ENCODE results near the gene HUS1.

DNA sequence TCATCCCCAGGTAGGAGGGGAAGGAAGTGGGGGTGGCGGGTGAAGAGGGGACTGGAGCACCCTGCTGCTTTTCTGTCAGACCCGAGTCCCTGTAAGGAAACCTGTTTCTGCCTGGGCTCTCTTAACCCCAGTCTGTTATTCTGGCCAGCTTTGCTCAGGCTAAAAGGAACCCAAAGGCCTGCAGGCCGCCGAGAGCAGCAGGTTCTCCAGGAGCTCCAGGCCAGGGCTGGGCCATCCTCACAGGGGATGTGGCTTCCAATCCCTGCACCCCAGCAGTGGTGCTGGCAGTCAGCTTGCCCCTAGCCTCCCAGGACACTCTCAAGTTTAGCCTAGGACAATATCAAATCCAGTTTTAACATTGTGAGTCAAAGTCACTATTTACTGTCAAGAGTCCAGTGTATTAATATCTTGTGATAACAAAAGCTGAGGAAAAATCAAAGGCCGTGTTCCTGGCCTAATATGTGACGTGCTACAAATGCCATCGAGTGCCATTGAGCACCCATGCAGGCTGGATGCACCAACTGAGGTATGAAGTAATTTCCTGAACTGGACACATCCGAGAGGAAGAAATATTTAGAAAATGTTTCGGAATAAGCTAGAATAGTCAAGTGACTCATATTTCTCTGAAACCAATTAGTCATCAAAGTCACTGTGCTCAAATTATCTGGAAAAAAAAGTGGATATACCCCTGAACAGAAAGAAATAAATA, 38.1 kb downstream of the HUS1 start:
- TF ChIP-seq SP4 (IDR thresholded peaks at IDR 0.05; ENCODE audit: low read length), result no peak
- TF ChIP-seq EZH2 (IDR thresholded peaks at IDR 0.05; ENCODE audit: low read depth, low read length, severe bottlenecking), result no peak
- TF ChIP-seq CHD2 (IDR thresholded peaks at IDR 0.05; ENCODE audit: low read length), result no peak
- no peak for TF ChIP-seq POLR2AphosphoS5 (IDR thresholded peaks at IDR 0.05; ENCODE audit: low read depth, low read length)
- TF ChIP-seq, protein P1, sequence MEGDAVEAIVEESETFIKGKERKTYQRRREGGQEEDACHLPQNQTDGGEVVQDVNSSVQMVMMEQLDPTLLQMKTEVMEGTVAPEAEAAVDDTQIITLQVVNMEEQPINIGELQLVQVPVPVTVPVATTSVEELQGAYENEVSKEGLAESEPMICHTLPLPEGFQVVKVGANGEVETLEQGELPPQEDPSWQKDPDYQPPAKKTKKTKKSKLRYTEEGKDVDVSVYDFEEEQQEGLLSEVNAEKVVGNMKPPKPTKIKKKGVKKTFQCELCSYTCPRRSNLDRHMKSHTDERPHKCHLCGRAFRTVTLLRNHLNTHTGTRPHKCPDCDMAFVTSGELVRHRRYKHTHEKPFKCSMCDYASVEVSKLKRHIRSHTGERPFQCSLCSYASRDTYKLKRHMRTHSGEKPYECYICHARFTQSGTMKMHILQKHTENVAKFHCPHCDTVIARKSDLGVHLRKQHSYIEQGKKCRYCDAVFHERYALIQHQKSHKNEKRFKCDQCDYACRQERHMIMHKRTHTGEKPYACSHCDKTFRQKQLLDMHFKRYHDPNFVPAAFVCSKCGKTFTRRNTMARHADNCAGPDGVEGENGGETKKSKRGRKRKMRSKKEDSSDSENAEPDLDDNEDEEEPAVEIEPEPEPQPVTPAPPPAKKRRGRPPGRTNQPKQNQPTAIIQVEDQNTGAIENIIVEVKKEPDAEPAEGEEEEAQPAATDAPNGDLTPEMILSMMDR (IDR thresholded peaks at IDR 0.05; ENCODE audit: control extremely low read depth in 1 of 3, insufficient read depth in 1 of 3, low read depth in 1 of 3, low read length in 3 of 3), result no peak
- no peak for TF ChIP-seq SUZ12 (IDR thresholded peaks at IDR 0.05; ENCODE audit: low read length)
- TF ChIP-seq POLR2A (IDR thresholded peaks at IDR 0.05; ENCODE audit: control extremely low read depth in 1 of 2, low read depth in 2 of 2, low read length in 2 of 2), result no peak
- TF ChIP-seq RNF2 (IDR thresholded peaks at IDR 0.05; ENCODE audit: borderline replicate concordance, low read depth, low read length, missing control alignments, poor library complexity, severe bottlenecking), result no peak
- TF ChIP-seq, protein P2, sequence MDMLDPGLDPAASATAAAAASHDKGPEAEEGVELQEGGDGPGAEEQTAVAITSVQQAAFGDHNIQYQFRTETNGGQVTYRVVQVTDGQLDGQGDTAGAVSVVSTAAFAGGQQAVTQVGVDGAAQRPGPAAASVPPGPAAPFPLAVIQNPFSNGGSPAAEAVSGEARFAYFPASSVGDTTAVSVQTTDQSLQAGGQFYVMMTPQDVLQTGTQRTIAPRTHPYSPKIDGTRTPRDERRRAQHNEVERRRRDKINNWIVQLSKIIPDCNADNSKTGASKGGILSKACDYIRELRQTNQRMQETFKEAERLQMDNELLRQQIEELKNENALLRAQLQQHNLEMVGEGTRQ (IDR thresholded peaks at IDR 0.05; ENCODE audit: low read length), result no peak
